Measurements from ENCODE around the gene SNAP47. TPM values are rescaled to one million over a fixed set of nuclear protein-coding genes. Genes with fewer than 3 reads are reported as not detected.

SNAP47 gene
- total RNA-seq, 4 donors from 2014 or later, result 24.1 to 49.0 (median 38.4) TPM

GRCh38 chr1:227787513-227788270, 52.5 kb downstream of the SNAP47 start:
- Histone ChIP-seq H3K36me3 (no peaks in the 10 kb centered on the region), H3K9me3 (no peaks in the 10 kb centered on the region), H3K27me3 (peaks cover 7% of the 10 kb centered on the region), H3K4me1 (peaks cover 14 to 25% (median 19%) of the 10 kb centered on the region in 4 donors), H3K4me3 (peak overlapping the region; percentile 38 to 55 (median 51)), H3K27ac (peak overlapping the region; percentile 69 to 80 (median 76))
- DNase-seq, result peak; percentile 95
- TF ChIP-seq POLR2A (IDR thresholded peaks at IDR 0.05), result peak; percentile 77
- no peak for TF ChIP-seq EP300 (IDR thresholded peaks at IDR 0.05; ENCODE audit: low read depth)
- peak; percentile 75 to 87 (median 86) for TF ChIP-seq POLR2AphosphoS5 (IDR thresholded peaks at IDR 0.05)
- TF ChIP-seq CTCF (IDR thresholded peaks at IDR 0.05), result no peak
- 1% methylated on average over 39 of the region's 60 CpGs; no CpG with 5 or more reads in 1 of the 2 donors for WGBS, 2 donors (ENCODE audit: low coverage in 1 of 2)
- intact Hi-C loops (cut with DNase I; ENCODE audit: low total_unique reads) (loop anchor here (5.0 kb wide), 2 partner anchors 60 to 1395 kb away; no protein-coding TSS in a partner anchor), in situ Hi-C loops (cut with MboI; ENCODE audit: low pct_ligation_motif_present in 1 of 4, low pct_unique_long_range_greater_than_20kb in 1 of 4, low sequenced_read_pairs in 3 of 4) (no loop called here)

GRCh38 chr1:227788271-227789083, 53.2 kb downstream of the SNAP47 start:
- Histone ChIP-seq H3K27ac (peak overlapping the region; percentile 64 to 80 (median 73)), H3K4me3 (peak overlapping the region; percentile 32 to 55 (median 45)), H3K4me1 (peaks cover 14 to 25% (median 19%) of the 10 kb centered on the region in 4 donors), H3K27me3 (peaks cover 7% of the 10 kb centered on the region), H3K9me3 (no peaks in the 10 kb centered on the region), H3K36me3 (no peaks in the 10 kb centered on the region)
- 1% methylated on average over 53 of the region's 68 CpGs; no CpG with 5 or more reads in 1 of the 2 donors for WGBS, 2 donors (ENCODE audit: low coverage in 1 of 2)
- no peak for DNase-seq
- TF ChIP-seq POLR2AphosphoS5 (IDR thresholded peaks at IDR 0.05), result peak in 2 of 3 donors; percentile 27 to 31
- no peak for TF ChIP-seq EP300 (IDR thresholded peaks at IDR 0.05; ENCODE audit: low read depth)
- TF ChIP-seq CTCF (IDR thresholded peaks at IDR 0.05), result no peak
- no peak for TF ChIP-seq POLR2A (IDR thresholded peaks at IDR 0.05)
- in situ Hi-C loops (cut with MboI; ENCODE audit: low pct_ligation_motif_present in 1 of 4, low pct_unique_long_range_greater_than_20kb in 1 of 4, low sequenced_read_pairs in 3 of 4) (no loop called here), intact Hi-C loops (cut with DNase I; ENCODE audit: low total_unique reads) (loop anchor here (5.0 kb wide), 2 partner anchors 61 to 1394 kb away; no protein-coding TSS in a partner anchor)

GRCh38 chr1:227789084-227790033, 54.1 kb downstream of the SNAP47 start:
- Histone ChIP-seq H3K4me3 (peak overlapping the region in 2 of 4 donors; percentile 52 to 55), H3K9me3 (no peaks in the 10 kb centered on the region), H3K27ac (peak overlapping the region; percentile 64 to 80 (median 73)), H3K4me1 (peaks cover 15 to 30% (median 20%) of the 10 kb centered on the region in 4 donors), H3K36me3 (no peaks in the 10 kb centered on the region), H3K27me3 (peaks cover 7% of the 10 kb centered on the region)
- in situ Hi-C loops (cut with MboI; ENCODE audit: low pct_ligation_motif_present in 1 of 4, low pct_unique_long_range_greater_than_20kb in 1 of 4, low sequenced_read_pairs in 3 of 4), result no loop called here
- TF ChIP-seq POLR2A (IDR thresholded peaks at IDR 0.05) (no peak), EP300 (IDR thresholded peaks at IDR 0.05; ENCODE audit: low read depth) (no peak), POLR2AphosphoS5 (IDR thresholded peaks at IDR 0.05) (no peak), CTCF (IDR thresholded peaks at IDR 0.05) (no peak)
- DNase-seq, result no peak
- 69% methylated on average over 20 of the region's 23 CpGs; no CpG with 5 or more reads in 1 of the 2 donors for WGBS, 2 donors (ENCODE audit: low coverage in 1 of 2)
- intact Hi-C loops (cut with DNase I; ENCODE audit: low total_unique reads), result loop anchor here (5.0 to 10.0 kb wide), 3 partner anchors 62 to 1393 kb away; no protein-coding TSS in a partner anchor
